Measurements from ENCODE around the gene ZNF629.
"Not testable (repeated sequence)": the region's sequence is repeated elsewhere in the genome, so short reads cannot be mapped to it uniquely, and the experiment has no call there.

ZNF629 gene

DNA sequence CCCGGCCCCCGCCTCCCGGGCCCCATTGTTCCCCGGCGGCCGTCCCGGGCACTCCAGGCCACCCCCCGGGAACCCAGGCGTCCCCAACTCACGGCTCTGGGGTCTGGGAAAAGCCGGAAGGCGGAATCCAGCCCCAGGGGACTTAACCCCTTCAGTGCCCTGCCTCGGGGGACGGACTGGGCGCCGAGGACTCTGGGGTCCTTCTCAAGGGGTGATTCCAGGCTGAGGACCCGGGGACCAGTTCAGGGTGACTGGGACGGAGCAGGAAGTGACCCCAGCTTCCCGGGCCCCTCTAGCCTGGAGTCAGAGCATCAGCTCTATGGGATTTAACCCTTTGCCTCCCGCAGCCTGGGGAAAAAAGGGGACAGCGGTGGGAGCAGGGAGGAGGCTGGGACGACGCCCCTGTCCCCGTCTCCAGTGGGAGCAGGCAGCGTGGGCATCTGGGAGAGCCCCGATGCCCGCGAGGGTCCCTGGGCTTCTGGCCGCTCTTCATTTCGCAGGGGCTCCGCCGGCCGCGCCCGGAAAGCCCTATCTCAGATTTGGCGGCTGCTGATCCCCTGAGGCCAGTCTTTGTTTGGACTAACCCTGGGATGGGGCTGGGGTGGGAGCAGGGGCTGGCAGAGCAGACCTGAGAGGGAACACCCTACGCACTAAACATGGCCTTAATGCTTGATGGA is at the start of gene ZNF629:
Gene ZNF629 (minus strand): TSS at position 270 of the 677 bp plus-strand sequence. CDS start 2,723 bp downstream, outside the sequence.
- Histone ChIP-seq H3K4me3 (peak within 1 kb of the TSS; percentile 92), H3K27me3 (ENCODE audit: low read depth) (no peaks in the 10 kb centered on the region), H3K9me3 (no peaks in the 10 kb centered on the region), H3K4me1 (peaks cover 10% of the 10 kb centered on the region), H3K36me3 (replicated peaks) (peaks cover 17% of the 10 kb centered on the region)
- in situ Hi-C loops (cut with MboI; ENCODE audit: low sequenced_read_pairs), result no loop called here
- peak; percentile 44 to 81 for DNase-seq (ENCODE audit: low spot score in 2 of 2)

DNA sequence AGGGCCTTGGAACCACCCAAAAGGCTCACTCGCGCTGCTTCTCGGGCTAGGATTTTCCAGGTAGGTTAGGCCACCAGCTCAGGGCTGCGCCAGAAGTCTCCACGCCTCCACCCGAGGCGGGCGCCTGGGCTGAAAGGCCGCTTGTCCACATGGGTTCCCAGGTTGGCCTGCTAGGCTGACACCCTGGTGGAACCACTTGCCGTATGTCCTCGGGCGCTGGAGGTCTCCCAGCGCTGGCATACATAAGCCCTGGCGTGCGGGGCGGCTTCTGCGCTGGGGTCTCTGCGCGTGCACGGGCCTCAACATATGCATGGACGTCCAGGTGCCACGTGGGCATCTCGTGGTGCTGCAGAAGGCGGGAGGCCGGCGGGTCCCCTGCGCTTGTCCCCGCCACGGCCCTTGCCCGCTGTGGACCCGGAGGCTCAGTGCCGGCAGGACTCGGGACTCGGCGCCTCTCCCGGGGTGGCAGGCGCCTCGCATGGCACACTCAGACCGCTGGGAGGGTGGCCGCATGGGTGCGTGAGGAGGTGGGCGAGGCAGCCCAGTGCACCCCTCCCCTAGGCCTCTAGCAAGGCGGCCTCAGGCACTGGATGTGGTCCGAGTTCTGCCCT is 47.2 kb upstream of the ZNF629 start:
- in situ Hi-C loops (cut with MboI; ENCODE audit: low sequenced_read_pairs), result no loop called here
- no peak for DNase-seq (ENCODE audit: low spot score in 2 of 2)
- no peaks in the 10 kb centered on the region for H3K9me3 ChIP-seq

DNA sequence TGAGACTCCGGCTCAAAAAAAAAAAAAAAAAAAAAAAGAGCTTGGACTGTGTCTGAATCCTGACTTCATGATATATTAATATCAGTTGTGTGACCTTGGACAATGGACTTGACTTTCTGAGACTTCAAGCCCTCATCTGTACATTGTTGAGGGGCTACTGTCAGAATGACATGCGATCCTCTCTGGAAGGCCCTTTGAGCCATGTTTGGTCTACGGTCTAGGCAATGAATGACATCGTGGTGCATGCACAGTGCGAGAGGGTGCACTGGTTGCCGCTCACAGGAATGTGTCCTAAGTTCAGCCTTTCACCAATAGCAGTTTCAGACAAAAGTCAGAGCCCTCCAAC is 43.0 kb upstream of the ZNF629 start:
- H3K4me3 ChIP-seq, result no peak overlapping the region
- 0 out of 2 replicates have a peak, but pooled peaks cover 3% of the 10 kb centered on the region for H3K27me3 ChIP-seq (ENCODE audit: low read depth)
- no peaks in the 10 kb centered on the region for H3K36me3 ChIP-seq (replicated peaks)
- no peaks in the 10 kb centered on the region for H3K4me1 ChIP-seq
- H3K9me3 ChIP-seq, result no peaks in the 10 kb centered on the region
- DNase-seq (ENCODE audit: low spot score in 2 of 2), result no peak
- in situ Hi-C loops (cut with MboI; ENCODE audit: low sequenced_read_pairs), result no loop called here

More for the DNA sequence above, 47.2 kb upstream of the ZNF629 start:
- Histone ChIP-seq H3K27me3 (ENCODE audit: low read depth) (no peaks in the 10 kb centered on the region), H3K4me1 (no peaks in the 10 kb centered on the region), H3K36me3 (replicated peaks) (no peaks in the 10 kb centered on the region), H3K4me3 (no peak overlapping the region)

DNA sequence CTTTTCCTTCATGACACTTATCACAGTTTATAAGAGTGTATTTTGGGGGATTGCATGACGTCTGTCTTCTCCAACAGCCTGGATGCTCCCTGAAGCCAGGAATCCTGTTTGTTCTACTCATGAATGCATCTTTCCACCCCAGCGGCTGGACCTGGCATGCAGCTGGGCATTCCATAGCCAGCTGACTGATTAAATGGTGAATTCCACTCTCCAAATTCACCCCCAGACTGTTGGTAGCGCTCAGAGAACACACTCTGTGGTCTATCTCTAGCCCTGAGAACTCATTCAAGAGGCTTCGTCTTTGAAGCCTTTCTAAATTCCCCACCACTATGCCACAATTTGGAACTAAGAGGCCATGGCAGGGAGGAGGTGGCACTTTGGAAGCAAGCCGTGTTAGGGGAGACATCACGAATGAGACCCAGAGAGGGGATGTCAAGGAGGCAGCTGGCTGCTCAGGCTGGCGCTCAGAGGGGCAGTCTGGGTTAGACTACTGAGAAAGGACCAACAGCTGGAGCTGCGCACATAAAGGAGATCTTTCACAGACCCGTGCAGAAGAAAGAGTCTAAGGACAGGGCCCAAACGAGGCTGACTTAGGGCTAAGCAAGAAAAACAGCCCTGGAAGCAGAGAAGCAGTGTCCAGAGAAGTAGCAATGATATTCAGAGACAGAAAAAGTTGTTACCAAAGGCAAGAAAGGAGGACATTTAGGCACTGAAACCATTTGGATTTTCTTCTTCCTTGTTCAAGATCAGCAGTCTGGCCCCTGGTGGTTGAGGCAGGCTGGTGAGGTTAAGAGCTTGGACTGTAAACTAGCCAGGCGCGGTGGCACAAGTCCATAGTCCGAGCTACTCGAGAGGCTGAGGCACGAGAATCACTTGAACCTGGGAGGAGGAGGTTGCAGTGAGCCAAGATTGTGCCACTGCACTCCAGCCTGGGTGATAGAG is 42.4 kb upstream of the ZNF629 start:
- Histone ChIP-seq H3K4me3 (no peak overlapping the region), H3K9me3 (no peaks in the 10 kb centered on the region), H3K27me3 (ENCODE audit: low read depth) (0 out of 2 replicates have a peak, but pooled peaks cover 3% of the 10 kb centered on the region), H3K36me3 (replicated peaks) (no peaks in the 10 kb centered on the region), H3K4me1 (no peaks in the 10 kb centered on the region)
- in situ Hi-C loops (cut with MboI; ENCODE audit: low sequenced_read_pairs), result no loop called here
- no peak for DNase-seq (ENCODE audit: low spot score in 2 of 2)

DNA sequence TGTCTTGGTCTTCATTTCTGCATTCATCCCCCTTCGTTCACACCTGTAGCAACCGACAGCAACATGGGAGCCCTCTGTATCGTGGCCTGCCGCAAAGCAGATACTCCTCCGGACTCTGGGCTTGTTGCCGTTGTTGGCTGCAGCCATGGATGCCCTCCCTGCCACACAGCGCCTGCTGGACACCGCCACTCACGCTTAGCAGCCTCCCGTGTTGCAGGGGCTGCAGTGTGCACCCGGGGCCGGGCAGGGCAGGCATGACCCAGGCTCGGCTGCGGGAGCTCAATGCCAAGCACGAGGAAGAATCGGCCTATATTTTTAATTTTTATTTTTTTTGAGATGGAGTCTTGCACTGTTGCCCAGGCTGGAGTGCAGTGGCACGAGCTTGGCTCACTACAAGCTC is 34.9 kb upstream of the ZNF629 start:
- Histone ChIP-seq H3K4me3 (no peak overlapping the region), H3K27me3 (ENCODE audit: low read depth) (no peaks in the 10 kb centered on the region), H3K9me3 (no peaks in the 10 kb centered on the region), H3K4me1 (no peaks in the 10 kb centered on the region), H3K36me3 (replicated peaks) (no peaks in the 10 kb centered on the region)
- in situ Hi-C loops (cut with MboI; ENCODE audit: low sequenced_read_pairs), result no loop called here
- no peak for DNase-seq (ENCODE audit: low spot score in 2 of 2)

DNA sequence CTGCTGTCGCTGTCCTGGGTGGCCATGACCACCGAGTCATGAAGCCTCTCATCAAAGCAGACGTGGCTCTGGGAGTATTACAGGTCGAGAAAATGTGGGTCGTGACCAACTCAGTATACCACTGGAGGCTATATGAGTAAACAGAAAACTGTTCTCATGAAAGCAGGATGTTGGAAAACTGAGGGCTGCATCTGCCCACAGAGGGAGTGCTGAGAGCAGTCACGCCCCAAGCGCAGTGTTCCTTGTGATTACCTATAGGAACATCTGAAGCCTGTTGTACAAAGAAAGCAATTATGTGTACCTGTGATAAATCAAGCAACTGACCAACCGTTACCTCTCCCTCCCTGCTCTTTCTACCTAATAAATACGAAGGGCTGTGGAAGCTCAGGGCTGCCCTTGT is 34.4 kb upstream of the ZNF629 start:
- DNase-seq (ENCODE audit: low spot score in 2 of 2); in situ Hi-C loops (cut with MboI; ENCODE audit: low sequenced_read_pairs): not testable (repeated sequence)

DNA sequence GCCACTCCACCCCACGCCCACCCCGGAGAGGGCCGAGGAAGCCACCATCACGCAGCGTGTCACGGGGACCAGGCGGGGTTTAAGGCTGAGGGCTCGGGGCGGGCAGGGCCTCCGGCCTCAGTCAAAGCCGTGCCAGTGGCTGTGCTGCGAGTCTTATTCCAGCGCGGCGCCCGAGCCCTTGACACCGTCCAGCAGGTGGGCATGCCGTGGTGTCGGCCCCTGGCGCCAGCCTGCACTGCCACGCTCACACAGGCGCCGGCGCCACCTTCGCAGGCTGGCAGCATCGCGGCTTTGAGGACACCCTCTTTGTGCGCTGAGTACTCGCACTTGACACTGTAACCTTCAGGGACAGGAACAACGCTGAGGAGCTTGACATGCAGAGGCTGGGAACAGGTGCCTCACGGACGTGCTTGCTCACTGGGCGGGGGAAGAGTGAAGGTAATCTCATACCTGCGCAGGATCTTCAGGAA is 34.0 kb upstream of the ZNF629 start:
- in situ Hi-C loops (cut with MboI; ENCODE audit: low sequenced_read_pairs), result no loop called here
- no peak for DNase-seq (ENCODE audit: low spot score in 2 of 2)
- H3K4me1 ChIP-seq, result no peaks in the 10 kb centered on the region
- H3K27me3 ChIP-seq (ENCODE audit: low read depth), result no peaks in the 10 kb centered on the region
- no peaks in the 10 kb centered on the region for H3K36me3 ChIP-seq (replicated peaks)
- no peak overlapping the region for H3K4me3 ChIP-seq
- no peaks in the 10 kb centered on the region for H3K9me3 ChIP-seq

More for the DNA sequence above, 34.4 kb upstream of the ZNF629 start:
- H3K9me3 ChIP-seq; H3K4me1 ChIP-seq; H3K36me3 ChIP-seq (replicated peaks); H3K4me3 ChIP-seq; H3K27me3 ChIP-seq (ENCODE audit: low read depth): not testable (repeated sequence)

DNA sequence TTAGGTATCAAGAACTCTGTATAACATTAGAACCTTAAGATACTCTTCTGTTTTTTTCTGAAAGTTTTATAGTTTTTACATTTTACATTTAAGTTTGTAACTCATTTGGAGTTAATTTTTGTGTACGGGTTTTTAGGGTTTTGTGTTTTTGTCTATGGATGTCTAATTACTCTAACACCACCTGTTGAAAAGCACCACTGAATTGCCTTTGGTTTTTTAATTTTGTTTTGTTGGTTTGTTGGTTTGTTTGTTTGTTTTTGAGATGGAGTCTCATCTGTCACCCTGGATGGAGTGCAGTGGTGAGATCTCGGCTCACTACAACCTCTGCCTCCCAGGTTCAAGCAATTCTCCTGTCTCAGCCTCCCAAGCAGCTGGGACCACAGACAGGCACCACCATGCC is 29.8 kb upstream of the ZNF629 start:
- Histone ChIP-seq H3K4me3 (no peak overlapping the region), H3K9me3 (no peaks in the 10 kb centered on the region), H3K36me3 (replicated peaks) (no peaks in the 10 kb centered on the region), H3K4me1 (peaks cover 8% of the 10 kb centered on the region), H3K27me3 (ENCODE audit: low read depth) (no peaks in the 10 kb centered on the region)
- DNase-seq (ENCODE audit: low spot score in 2 of 2), result no peak
- in situ Hi-C loops (cut with MboI; ENCODE audit: low sequenced_read_pairs), result no loop called here

DNA sequence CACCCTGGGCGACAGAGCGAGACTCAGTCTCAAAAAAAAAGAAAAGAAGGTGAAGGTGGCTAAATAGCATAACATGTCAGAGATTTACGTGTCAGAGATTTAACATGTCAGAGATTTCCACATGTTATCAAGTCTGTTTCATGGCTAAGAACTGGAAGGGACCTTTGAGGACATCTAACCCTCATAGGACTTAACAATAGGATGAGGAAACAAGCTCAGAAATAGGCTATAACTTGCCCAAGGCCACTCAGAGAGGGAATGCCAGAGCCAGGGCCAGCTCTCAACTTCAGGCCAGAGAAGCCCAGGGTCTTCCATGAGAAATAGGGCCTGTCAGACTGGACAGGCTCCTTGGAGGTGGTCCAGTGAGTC is 26.8 kb upstream of the ZNF629 start:
- Histone ChIP-seq H3K4me1 (peaks cover 8% of the 10 kb centered on the region), H3K36me3 (replicated peaks) (no peaks in the 10 kb centered on the region), H3K9me3 (no peaks in the 10 kb centered on the region), H3K4me3 (peak overlapping the region; percentile 17), H3K27me3 (ENCODE audit: low read depth) (no peaks in the 10 kb centered on the region)
- no peak for DNase-seq (ENCODE audit: low spot score in 2 of 2)
- in situ Hi-C loops (cut with MboI; ENCODE audit: low sequenced_read_pairs), result no loop called here

DNA sequence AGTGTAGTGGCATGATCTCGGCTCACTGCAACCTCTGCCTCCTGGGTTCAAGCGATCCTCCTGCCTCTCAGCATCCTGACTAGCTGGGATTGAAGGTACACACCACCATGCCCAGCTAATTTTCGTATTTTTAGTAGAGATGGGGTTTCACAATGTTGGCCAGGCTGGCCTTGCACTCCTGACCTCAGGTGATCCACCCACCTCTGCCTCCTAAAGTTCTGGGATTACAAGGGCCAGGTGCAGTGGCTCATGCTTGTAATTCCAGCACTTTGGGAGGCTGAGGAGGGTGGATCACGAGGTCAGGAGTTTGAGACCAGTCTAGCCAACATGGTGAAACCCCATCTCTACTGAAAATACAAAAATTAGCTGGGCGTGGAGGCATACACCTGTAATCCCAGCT is 22.7 kb upstream of the ZNF629 start:
- H3K4me3 ChIP-seq; H3K9me3 ChIP-seq; in situ Hi-C loops (cut with MboI; ENCODE audit: low sequenced_read_pairs); DNase-seq (ENCODE audit: low spot score in 2 of 2); H3K36me3 ChIP-seq (replicated peaks); H3K4me1 ChIP-seq; H3K27me3 ChIP-seq (ENCODE audit: low read depth): not testable (repeated sequence)

DNA sequence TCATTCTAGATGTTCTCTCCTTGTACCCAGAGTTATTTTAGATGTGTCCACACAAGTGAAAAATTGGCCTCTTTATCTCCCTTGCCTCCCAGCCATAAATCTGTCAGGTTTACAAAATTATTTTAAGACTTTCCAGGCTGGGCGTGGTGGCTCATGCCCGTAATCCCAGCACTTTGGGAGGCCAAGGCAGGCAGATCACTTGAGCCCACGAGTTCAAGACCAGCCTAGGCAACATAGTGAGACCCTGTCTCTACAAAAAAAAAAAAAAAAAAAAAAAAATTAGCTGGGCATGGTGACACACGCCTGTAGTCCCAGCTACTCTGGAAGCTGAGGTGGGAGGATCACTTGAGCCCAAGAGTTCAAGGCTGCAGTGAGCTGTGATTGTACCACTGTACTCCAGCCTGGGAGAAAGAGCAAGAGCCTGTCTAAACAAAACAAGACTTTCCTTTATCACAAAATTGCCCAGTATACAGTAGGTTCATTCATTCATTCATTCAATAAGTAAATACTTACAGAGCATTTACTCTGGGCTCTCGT is 22.0 kb upstream of the ZNF629 start:
- H3K27me3 ChIP-seq (ENCODE audit: low read depth); DNase-seq (ENCODE audit: low spot score in 2 of 2); H3K9me3 ChIP-seq; H3K4me3 ChIP-seq; H3K36me3 ChIP-seq (replicated peaks); in situ Hi-C loops (cut with MboI; ENCODE audit: low sequenced_read_pairs); H3K4me1 ChIP-seq: not testable (repeated sequence)

DNA sequence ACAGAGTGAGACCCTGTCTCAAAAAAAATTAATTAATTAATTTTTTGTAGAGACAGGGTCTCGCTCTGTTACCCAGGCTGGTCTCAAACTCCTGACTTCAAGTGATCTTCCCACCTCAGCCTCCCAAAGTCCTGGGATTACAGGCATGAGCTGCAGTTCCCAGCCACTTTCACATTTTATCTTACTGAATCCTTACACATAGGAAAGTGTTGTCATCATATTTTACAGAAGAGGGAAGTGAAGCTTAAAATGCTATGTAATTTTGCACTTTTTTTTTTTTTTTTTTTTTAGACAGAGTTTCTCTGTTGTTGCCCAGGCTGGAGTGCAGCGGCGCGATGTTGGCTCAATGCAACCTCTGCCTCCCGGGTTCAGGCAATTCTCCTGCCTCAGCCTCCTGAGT is 21.1 kb upstream of the ZNF629 start:
- no peak for DNase-seq (ENCODE audit: low spot score in 2 of 2)
- no peaks in the 10 kb centered on the region for H3K9me3 ChIP-seq
- no peaks in the 10 kb centered on the region for H3K36me3 ChIP-seq (replicated peaks)
- no peaks in the 10 kb centered on the region for H3K27me3 ChIP-seq (ENCODE audit: low read depth)
- H3K4me1 ChIP-seq, result no peaks in the 10 kb centered on the region
- H3K4me3 ChIP-seq, result no peak overlapping the region
- in situ Hi-C loops (cut with MboI; ENCODE audit: low sequenced_read_pairs), result no loop called here

DNA sequence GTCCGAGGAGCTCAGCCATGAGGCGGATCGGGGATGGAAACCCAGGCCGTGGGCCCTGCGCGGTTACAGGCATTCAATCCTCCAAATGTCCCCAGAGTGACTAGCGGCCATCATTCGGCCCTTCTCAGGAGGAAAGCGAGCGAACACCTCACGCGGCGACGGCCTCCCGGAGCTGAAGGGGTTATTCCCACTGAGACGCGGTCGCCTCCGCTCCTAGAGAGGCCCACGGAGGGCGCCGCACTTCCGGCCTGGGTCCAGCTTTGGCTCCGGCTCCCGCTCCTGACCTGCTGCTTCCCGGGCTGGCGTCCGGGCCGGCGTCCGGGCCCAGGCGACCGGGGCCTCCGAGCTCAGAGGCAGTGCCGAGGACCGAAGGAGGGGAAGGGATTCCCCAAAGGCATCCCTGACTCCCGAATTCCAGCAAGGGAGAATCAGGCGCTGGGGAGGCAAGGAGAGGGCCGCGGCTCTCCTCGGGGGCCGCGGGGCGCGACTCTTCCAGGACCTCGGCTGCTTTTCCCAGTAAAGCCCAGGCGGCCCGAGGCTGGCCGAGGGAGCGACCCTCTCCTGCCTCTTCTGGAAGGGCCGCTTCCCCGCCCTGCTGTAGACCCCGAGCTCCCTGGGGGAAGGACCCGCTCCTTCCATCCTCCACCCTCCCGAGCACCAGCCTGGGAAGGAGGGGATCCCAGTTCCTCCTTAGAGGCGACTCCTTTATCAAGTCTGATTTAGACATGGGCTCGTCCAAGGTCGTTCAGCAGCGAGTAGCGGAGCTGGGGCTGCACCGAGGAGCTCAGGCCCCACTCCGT is 18.6 kb upstream of the ZNF629 start:
- Histone ChIP-seq H3K27me3 (ENCODE audit: low read depth) (no peaks in the 10 kb centered on the region), H3K9me3 (no peaks in the 10 kb centered on the region), H3K36me3 (replicated peaks) (no peaks in the 10 kb centered on the region), H3K4me1 (no peaks in the 10 kb centered on the region), H3K4me3 (no peak overlapping the region)
- in situ Hi-C loops (cut with MboI; ENCODE audit: low sequenced_read_pairs), result no loop called here
- DNase-seq (ENCODE audit: low spot score in 2 of 2), result no peak
